DMS114 treated with DMSO at 0.1 percent for 48 hours (cell line): Measurements from ENCODE around the gene TBX2.
"Not testable (repeated sequence)": the region's sequence is repeated elsewhere in the genome, so short reads cannot be mapped to it uniquely, and the experiment has no call there.

Source experiments
- DNase-seq: peaks from one replicate; lab custom pipeline; 2025; ENCODE audit not compliant: unreplicated experiment; lab: John Stamatoyannopoulos, UW

Gene TBX2

DNA sequence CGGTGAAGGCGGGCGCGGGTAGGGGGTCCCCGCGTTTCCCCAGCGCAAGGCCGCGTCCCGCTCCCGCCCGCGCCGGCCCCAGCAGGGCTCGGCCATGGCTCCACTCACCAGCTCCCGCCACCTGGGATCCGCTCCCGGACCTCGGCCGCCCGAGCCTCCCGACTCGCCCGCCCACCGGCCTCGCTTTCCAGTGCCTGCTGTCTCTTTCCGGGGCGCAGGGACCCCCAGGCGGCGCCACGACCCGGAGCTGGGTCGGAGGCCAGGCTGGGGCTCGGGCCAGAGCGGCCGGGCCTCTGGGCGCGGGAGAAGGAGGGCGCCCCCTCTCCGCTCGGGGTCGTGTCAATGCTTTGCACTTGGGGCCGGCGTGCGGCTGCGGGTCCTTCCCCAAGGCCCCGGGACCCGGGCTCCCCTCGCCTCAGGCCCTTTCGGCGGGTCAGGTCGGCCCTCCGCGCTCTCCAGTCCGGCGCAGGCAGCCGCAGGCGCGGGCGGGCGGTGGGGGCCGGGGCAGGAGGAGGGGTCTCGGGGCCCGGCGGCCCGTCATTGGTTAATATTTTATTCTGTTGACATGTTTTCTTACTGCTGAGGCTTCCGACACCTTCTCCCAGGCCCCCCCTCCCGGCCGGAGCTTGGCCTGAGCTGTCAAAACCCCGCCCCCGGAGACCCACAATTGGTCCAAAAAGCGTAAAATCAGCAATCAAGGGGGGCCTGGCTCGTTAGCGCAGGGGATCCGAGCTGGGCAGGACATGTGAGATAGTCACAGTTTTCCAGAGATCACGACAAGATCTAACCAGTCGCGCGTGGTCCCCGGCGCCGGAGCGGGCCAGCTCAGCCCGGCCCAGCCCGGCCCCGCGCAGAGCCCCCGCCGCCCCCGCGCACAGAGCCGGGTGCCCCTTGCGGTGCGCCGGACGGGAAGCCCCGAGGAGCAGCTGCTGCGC, at the start of gene TBX2:
Gene TBX2 (plus strand): TSS at position 713 of the 935 bp plus-strand sequence. CDS start 334 bp downstream, outside the sequence.
- DNase-seq = peak; percentile 79

DNA sequence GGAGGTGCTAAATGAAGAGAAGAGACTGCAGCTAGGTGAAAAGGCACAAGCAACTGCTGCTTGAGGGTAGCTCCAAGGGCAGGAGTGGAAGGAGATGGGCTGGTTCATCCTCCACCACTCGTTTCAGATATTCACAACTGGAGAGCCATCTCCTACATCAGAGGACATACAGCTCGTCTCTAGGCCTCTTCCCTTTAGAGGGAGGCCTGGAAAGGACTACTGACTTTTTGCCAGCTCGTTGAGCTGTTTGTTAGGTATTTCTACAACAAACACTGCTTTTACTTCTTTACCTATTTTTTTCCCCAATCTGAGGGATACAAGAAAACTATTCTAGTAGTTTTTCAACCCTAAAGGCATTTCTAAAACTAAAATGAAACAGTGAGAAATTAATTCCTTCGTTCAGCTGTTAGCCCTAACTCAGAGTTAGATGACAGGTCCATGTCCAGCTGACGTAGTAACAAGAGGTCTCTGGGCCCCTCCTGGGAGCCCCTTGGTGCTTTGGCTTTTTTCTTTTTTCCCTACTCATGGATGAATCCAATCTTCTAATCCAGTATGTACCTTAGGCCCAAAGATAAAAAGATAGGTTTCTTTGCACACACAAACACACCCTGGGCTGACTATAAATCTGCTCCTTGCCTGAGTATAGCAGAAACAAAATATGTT, 47.8 kb upstream of the TBX2 start:
- no peak for DNase-seq

GRCh38 chr17:61352408-61352770, 47.3 kb upstream of the TBX2 start:
- DNase-seq = no peak

DNA sequence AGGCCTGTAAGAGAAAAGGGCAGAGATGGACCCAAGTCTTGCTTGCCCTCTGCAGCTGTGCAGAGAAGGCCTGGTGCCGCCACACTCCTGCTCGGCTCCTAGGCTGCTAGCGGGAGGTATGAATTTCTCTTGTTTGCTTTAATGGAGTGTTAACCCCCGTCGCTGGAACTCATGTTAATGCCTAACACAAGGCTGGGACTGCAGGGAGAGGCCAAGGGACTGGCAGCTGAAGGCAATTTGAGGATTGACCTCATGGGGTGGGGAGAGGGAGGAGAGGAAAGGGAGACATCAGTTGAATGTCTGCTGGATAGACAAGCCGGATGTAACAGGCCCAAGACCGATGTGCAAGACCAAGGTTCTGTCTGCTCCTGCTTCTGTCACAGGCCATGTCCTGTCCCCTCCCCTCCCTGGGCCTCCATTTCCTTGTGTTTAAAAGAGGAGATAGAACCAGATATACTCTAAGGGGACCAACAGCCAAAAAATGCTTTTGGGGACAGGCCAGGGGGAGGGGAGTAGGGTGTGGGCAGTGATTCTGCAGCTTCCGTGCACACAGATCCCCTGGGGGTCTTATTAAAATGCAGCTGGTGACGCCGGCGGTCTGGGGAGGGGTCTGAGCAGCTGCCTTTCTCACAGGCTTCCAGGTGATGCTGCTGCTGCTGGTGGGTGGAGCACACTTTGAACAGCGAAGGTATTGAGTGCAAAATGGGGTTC, 46.7 kb upstream of the TBX2 start:
- no peak for DNase-seq

DNA sequence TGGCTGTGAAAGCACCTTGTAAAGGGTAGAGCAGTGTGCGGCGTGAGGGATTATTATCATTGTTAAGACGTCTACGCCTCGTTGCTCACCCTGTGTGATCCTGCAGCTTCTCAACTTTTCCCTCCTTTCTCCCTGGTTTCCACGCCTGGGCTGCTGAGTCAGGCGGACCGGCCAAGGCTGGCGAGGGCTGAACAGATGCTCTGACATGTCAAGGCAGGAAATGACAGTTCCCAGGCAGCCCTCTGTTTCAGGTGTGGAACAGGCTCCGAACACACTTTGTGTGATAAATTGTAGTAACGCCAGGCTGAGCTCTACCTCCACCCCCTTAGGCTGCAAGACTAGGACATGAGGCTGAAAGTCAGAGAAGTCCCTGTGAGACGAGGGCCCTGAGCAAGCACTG, 46.0 kb upstream of the TBX2 start:
- no peak for DNase-seq

GRCh38 chr17:61354895-61355874, 44.5 kb upstream of the TBX2 start:
- DNase-seq = no peak

GRCh38 chr17:61357061-61357460, 42.6 kb upstream of the TBX2 start:
- not testable (repeated sequence) for DNase-seq

GRCh38 chr17:61359513-61359912, 40.1 kb upstream of the TBX2 start:
- not testable (repeated sequence) for DNase-seq

DNA sequence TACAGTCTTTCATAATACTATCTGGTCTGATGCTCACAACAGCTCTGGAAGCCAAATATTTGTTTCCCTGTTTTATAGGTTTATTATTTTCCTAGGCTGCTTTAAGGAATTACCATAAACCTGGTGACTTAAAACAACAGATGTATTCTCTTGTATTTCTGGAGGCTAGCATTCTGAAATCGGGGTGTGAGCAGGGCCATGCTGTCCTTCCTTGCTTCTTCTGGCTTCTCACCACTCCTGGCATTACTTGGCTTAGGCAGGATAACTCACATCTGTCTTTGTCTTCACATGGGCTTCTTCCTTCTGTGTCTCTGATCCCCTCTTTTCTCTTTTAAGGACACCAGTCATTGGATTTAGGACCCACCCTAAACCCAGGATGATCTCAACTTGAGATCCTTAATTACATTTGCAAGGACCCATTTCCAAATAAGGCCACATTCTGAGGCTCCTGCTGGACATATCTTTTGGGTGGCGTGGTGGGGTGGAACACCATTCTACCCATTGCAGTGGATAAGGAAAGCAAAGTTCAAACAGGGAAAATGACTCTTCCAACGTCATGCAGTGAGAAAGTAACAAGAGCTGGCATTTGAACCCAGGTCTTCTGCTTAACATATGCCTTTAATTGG, 39.2 kb upstream of the TBX2 start:
- no peak for DNase-seq

- no peak for DNase-seq
Observed at GRCh38 chr17:61361084-61361483, 38.6 kb upstream of the TBX2 start.

DNA sequence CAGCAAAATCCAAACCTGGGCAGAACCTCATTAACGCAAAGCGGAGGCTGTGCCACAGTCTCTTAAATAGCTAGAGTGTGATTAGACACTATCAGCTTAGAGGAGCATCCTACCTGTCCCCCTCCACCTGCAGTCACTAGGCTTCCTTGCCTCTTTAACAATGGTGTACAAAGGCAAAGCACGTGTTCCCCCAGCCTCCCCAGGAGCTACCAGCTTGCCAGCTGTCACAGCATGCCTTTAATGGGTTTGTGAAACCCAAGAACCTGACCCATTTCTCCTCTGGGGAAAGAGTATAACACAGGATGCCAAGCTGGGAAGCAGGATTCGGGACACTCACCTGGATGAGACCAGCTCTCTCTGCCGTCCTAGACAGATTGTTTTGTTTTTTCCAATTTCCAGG, 37.2 kb upstream of the TBX2 start:
- DNase-seq = no peak

- no peak for DNase-seq
Observed at GRCh38 chr17:61362852-61363600, 36.6 kb upstream of the TBX2 start.

- no peak for DNase-seq
Observed at GRCh38 chr17:61363601-61364462, 35.8 kb upstream of the TBX2 start.

GRCh38 chr17:61364463-61364846, 35.2 kb upstream of the TBX2 start:
- no peak for DNase-seq

GRCh38 chr17:61366076-61366714, 33.4 kb upstream of the TBX2 start:
- no peak for DNase-seq

DNA sequence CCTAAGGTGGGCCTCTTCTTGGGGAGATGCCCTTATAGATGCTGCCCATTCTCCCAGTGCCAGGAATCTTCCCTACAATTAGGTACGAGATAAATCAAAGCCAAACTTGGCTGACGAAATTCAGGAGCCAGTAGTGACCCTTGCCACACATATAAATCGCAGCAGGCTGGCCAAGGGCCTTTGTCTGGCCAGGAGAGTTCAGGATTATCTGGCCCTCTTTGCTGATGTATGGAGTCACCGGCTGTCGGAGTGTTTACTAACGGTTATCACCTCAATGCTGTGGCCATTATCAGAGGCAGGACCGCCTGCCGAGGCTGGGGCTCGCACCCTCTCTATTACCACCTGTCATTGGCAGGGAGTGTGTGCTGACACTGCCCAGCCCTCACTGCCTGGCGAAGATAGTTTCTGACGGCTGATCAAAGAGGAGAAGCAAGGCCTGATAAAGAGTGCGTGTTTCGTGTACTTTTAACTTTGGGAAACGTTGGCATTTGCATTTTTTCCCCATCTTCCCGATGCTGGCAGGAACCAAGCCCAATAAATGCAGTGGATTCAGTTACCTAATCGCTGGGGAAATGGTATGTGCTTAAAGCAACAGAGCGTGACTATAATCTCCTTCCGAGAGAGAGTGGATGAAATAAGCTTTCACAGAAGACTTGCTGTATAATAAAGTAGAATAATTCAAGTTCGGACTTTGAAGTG, 32.8 kb upstream of the TBX2 start:
- DNase-seq = no peak

GRCh38 chr17:61368049-61368831, 31.4 kb upstream of the TBX2 start:
- DNase-seq = no peak
